GM12878 (cell line): Measurements from ENCODE around the gene IRX4. TPM values are rescaled to one million over a fixed set of nuclear protein-coding genes. Genes with fewer than 3 reads are reported as not detected.

Experiments
- ATAC-seq: fragments of 200-7000 bp; cut with Tn5 transposase; 3 replicates; pipeline ENCODE4 v1.9.1; 2020; ENCODE audit warnings: mild to moderate bottlenecking, moderate library complexity
- BruUV-seq: library from RNA; stranded (reverse); fragments of 400-500 nt; replicated peaks from 2 replicates; lab custom pipeline; 2021; lab: Mats Ljungman, UMichigan
- CTCF ChIA-PET: fragments of 300-600 bp; sonication (Branson Sonifier 250); formaldehyde crosslinking; extraction: SDS; loops from one replicate; lab custom pipeline; 2021; ENCODE audit warnings: inconsistent platforms; lab: Yijun Ruan, JAX
- POLR2A ChIA-PET: fragments of 350-600 bp; formaldehyde crosslinking; extraction: SDS; loops from one replicate; lab custom pipeline; 2021; ENCODE audit warnings: inconsistent platforms; lab: Charles Lee
- RAD21 ChIA-PET: fragments of 300-600 bp; sonication (Branson Sonifier 250); formaldehyde crosslinking; loops from one replicate; lab custom pipeline; 2023; ENCODE audit warnings: antibody characterized with exemption; ENCODE audit not compliant: unreplicated experiment; lab: Charles Lee
- SMC1A ChIA-PET: fragments of 300-600 bp; sonication (Branson Sonifier 250); formaldehyde crosslinking; loops from one replicate; lab custom pipeline; 2023; ENCODE audit not compliant: unreplicated experiment, uncharacterized antibody; lab: Charles Lee
- DNase-seq: peaks from one replicate; pipeline ENCODE4 v3.0.0-alpha.2; 2011; ENCODE audit warnings: low read depth, low spot score
- FAIRE-seq: peaks from 3 replicates; lab custom pipeline; 2011; peaks lifted over from hg19 to GRCh38; lab: Jason Lieb, UNC
- H2AFZ ChIP-seq: 2 replicates; pipeline ENCODE4 v1.6.0; 2011; ENCODE audit warnings: low read depth, low read length, control low read depth; ENCODE audit not compliant: control insufficient read depth
- H3K27ac ChIP-seq: 2 replicates; pipeline ENCODE4 v1.5.1; 2011; ENCODE audit warnings: control low read depth; ENCODE audit not compliant: control insufficient read depth, insufficient read depth
- H3K27me3 ChIP-seq, 2 experiments: replicated peaks in 1 of 2; 2 replicates each; pipeline versions ENCODE4 v1.6.0 to v1.6.1; 2011; ENCODE audit warnings: low read length in 1 of 2; ENCODE audit not compliant: control insufficient read depth in 2 of 2, insufficient read depth in 2 of 2
- H3K36me3 ChIP-seq, 2 experiments: 2 replicates each; pipeline ENCODE4 v1.5.1; 2011; ENCODE audit warnings: low read length in 1 of 2; ENCODE audit not compliant: control insufficient read depth in 2 of 2, insufficient read depth in 2 of 2
- H3K4me1 ChIP-seq: 2 replicates; pipeline ENCODE4 v1.6.1; 2011; ENCODE audit warnings: mild to moderate bottlenecking, low read length, moderate library complexity, mixed read lengths; ENCODE audit not compliant: control insufficient read depth, insufficient read depth
- H3K4me2 ChIP-seq: 2 replicates; pipeline ENCODE4 v1.6.0; 2011; ENCODE audit warnings: control low read depth; ENCODE audit not compliant: control insufficient read depth, insufficient read depth
- H3K4me3 ChIP-seq: fragments of 200-600 bp; sonication (generic); 2 replicates; pipeline ENCODE4 v1.5.1; 2016
- H3K79me2 ChIP-seq: 2 replicates; pipeline ENCODE4 v1.6.0; 2011; ENCODE audit warnings: low read length; ENCODE audit not compliant: control insufficient read depth, insufficient read depth
- H3K9ac ChIP-seq: 2 replicates; pipeline ENCODE4 v1.8.0; 2011; ENCODE audit warnings: low read length, control low read depth, mixed read lengths; ENCODE audit not compliant: control insufficient read depth, insufficient read depth
- H3K9me3 ChIP-seq: replicated peaks from 3 replicates; pipeline ENCODE4 v1.5.1; 2011; ENCODE audit warnings: mild to moderate bottlenecking, low read length; ENCODE audit not compliant: control insufficient read depth, insufficient read depth
- H4K20me1 ChIP-seq: 2 replicates; pipeline ENCODE4 v1.6.0; 2011; ENCODE audit not compliant: control insufficient read depth, insufficient read depth
- CBX3 ChIP-seq: fragments of 200-600 bp; sonication (generic); IDR thresholded peaks from 2 replicates; pipeline ENCODE4 v1.6.1; 2016; ENCODE audit warnings: low read depth, borderline replicate concordance
- CREB1 ChIP-seq: IDR thresholded peaks from 2 replicates; pipeline ENCODE4 v1.6.1; 2012; ENCODE audit warnings: low read depth, mild to moderate bottlenecking, inconsistent platforms
- LARP7 ChIP-seq: fragments of 450-650 bp; IDR thresholded peaks from 2 replicates; pipeline ENCODE4 v1.6.1; 2017; ENCODE audit warnings: mild to moderate bottlenecking
- MYC ChIP-seq: IDR thresholded peaks from 2 replicates; pipeline ENCODE4 v1.6.1; 2011; ENCODE audit warnings: mild to moderate bottlenecking, low read length, moderate library complexity, inconsistent platforms; ENCODE audit not compliant: insufficient read depth, insufficient replicate concordance, insufficient read length, severe bottlenecking
- PML ChIP-seq: IDR thresholded peaks from 2 replicates; pipeline ENCODE4 v1.6.1; 2012; ENCODE audit warnings: low read length, inconsistent platforms
- RBBP5 ChIP-seq: fragments of 200-600 bp; sonication (generic); conservative IDR thresholded peaks from 2 replicates; pipeline ENCODE4 v1.6.1; 2016
- RELA ChIP-seq: fragments of 450-650 bp; IDR thresholded peaks from 2 replicates; pipeline ENCODE4 v1.8.0; 2014; ENCODE audit warnings: borderline replicate concordance; ENCODE audit not compliant: partially characterized antibody
- SKIL ChIP-seq: fragments of 450-650 bp; IDR thresholded peaks from 2 replicates; pipeline ENCODE4 v1.6.1; 2017; ENCODE audit warnings: mild to moderate bottlenecking, low read depth, inconsistent platforms; ENCODE audit not compliant: poor library complexity, severe bottlenecking
- SMC3 ChIP-seq: IDR thresholded peaks from 2 replicates; pipeline ENCODE4 v1.6.1; 2011; ENCODE audit warnings: low read length, improper control_type of control experiment, borderline replicate concordance
- TARDBP ChIP-seq: IDR thresholded peaks from 2 replicates; pipeline ENCODE4 v1.6.1; 2016; ENCODE audit warnings: borderline replicate concordance
- USF2 ChIP-seq: IDR thresholded peaks from 2 replicates; pipeline ENCODE4 v1.6.1; 2011; ENCODE audit warnings: low read depth, low read length, improper control_type of control experiment, borderline replicate concordance
- ZNF217 ChIP-seq: fragments of 450-650 bp; IDR thresholded peaks from 2 replicates; pipeline ENCODE4 v1.6.1; 2017; ENCODE audit warnings: antibody characterized with exemption, mild to moderate bottlenecking
- WGBS: methylation state at CpG from one replicate; pipeline ENCODE4 v1.1.6; 2016; ENCODE audit warnings: low lambda C conversion rate; ENCODE audit not compliant: insufficient replicate concordance, insufficient coverage; ENCODE audit errors: missing lambda C conversion rate; 5-methylcytosine and 5-hydroxymethylcytosine counted together
- in situ Hi-C: fragments of 300-500 bp; cut with MboI; formaldehyde crosslinking; loops from 9 replicates; pipeline ENCODE4 v1.14.3; 2018; ENCODE audit warnings: mixed read lengths
- intact Hi-C: fragments of 100-400 bp; cut with micrococcal nuclease; formaldehyde crosslinking; loops from one replicate; pipeline ENCODE4 v1.14.2; 2022; ENCODE audit not compliant: unreplicated experiment
- polyA plus RNA-seq, 11 experiments: library from polyadenylated mRNA; depleted of rRNA in 4 of 11; unstranded in 6 of 11; stranded (reverse) in 5 of 11; fragments of >200 nt; fragmentation: Nextera tagmentation in 4 of 11; fragmentation: Illumina TruSeq in 1 of 11; extraction: Ambion mirVana in 4 of 11; extraction: Trizol in 1 of 11; gene quantifications; 1 replicate in 1 of 11; 2 replicates in 10 of 11; pipeline versions ENCODE4 v1.2.1 to v1.2.3, GENCODE V29; 2011 to 2016; ENCODE audit warnings: inconsistent platforms in 2 of 11, missing spikeins in 2 of 11, low read depth in 1 of 11
- total RNA-seq, 4 experiments: library from RNA; depleted of rRNA in 3 of 4; stranded (reverse); fragments of >200 nt in 3 of 4; fragmentation: Illumina TruSeq in 1 of 4; extraction: Trizol in 1 of 4; gene quantifications; 2 replicates each; pipeline versions ENCODE4 v1.2.1 to v1.2.3, GENCODE V29; 2013 to 2021
- TF ChIP-seq, protein P1 (sequence below): IDR thresholded peaks from 2 replicates; pipeline ENCODE4 v1.6.1; 2012; ENCODE audit warnings: low read depth, low read length, improper control_type of control experiment
- TF ChIP-seq, protein P2 (sequence below): fragments of 450-650 bp; IDR thresholded peaks from 2 replicates; pipeline ENCODE4 v1.6.1; 2014; ENCODE audit warnings: mild to moderate bottlenecking
- TF ChIP-seq, protein P3 (sequence below): fragments of 450-650 bp; IDR thresholded peaks from 2 replicates; pipeline ENCODE4 v1.6.1; 2017; ENCODE audit warnings: mild to moderate bottlenecking, moderate library complexity

IRX4 gene
- total and polyA plus RNA-seq, 10 of the 15 experiments (the other 5 are each of a cell fraction or from before 2014, with no cell fraction given) = not detected

- CTCF ChIA-PET = no interaction called here
- TF ChIP-seq PML (no peak), RBBP5 (no peak), MYC (no peak), SKIL (no peak), TARDBP (no peak), CBX3 (no peak), SMC3 (no peak), LARP7 (no peak), USF2 (no peak), ZNF217 (no peak), CREB1 (no peak), RELA (no peak)
- TF ChIP-seq, protein P1, sequence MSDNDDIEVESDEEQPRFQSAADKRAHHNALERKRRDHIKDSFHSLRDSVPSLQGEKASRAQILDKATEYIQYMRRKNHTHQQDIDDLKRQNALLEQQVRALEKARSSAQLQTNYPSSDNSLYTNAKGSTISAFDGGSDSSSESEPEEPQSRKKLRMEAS = no peak
- TF ChIP-seq, protein P2, sequence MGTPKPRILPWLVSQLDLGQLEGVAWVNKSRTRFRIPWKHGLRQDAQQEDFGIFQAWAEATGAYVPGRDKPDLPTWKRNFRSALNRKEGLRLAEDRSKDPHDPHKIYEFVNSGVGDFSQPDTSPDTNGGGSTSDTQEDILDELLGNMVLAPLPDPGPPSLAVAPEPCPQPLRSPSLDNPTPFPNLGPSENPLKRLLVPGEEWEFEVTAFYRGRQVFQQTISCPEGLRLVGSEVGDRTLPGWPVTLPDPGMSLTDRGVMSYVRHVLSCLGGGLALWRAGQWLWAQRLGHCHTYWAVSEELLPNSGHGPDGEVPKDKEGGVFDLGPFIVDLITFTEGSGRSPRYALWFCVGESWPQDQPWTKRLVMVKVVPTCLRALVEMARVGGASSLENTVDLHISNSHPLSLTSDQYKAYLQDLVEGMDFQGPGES = no peak
- TF ChIP-seq, protein P3, sequence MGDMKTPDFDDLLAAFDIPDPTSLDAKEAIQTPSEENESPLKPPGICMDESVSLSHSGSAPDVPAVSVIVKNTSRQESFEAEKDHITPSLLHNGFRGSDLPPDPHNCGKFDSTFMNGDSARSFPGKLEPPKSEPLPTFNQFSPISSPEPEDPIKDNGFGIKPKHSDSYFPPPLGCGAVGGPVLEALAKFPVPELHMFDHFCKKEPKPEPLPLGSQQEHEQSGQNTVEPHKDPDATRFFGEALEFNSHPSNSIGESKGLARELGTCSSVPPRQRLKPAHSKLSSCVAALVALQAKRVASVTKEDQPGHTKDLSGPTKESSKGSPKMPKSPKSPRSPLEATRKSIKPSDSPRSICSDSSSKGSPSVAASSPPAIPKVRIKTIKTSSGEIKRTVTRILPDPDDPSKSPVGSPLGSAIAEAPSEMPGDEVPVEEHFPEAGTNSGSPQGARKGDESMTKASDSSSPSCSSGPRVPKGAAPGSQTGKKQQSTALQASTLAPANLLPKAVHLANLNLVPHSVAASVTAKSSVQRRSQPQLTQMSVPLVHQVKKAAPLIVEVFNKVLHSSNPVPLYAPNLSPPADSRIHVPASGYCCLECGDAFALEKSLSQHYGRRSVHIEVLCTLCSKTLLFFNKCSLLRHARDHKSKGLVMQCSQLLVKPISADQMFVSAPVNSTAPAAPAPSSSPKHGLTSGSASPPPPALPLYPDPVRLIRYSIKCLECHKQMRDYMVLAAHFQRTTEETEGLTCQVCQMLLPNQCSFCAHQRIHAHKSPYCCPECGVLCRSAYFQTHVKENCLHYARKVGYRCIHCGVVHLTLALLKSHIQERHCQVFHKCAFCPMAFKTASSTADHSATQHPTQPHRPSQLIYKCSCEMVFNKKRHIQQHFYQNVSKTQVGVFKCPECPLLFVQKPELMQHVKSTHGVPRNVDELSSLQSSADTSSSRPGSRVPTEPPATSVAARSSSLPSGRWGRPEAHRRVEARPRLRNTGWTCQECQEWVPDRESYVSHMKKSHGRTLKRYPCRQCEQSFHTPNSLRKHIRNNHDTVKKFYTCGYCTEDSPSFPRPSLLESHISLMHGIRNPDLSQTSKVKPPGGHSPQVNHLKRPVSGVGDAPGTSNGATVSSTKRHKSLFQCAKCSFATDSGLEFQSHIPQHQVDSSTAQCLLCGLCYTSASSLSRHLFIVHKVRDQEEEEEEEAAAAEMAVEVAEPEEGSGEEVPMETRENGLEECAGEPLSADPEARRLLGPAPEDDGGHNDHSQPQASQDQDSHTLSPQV = no peak
Measured at GRCh38 chr5:1840071-1840547, 42.6 kb downstream of the IRX4 start.

More at GRCh38 chr5:1840071-1840547, 42.6 kb downstream of the IRX4 start:
- ChIA-PET RAD21 (no interaction called here), SMC1A (no interaction called here), POLR2A (no interaction called here)
- H3K4me1 ChIP-seq = no peaks in the 10 kb centered on the region
- H3K9me3 ChIP-seq = no peaks in the 10 kb centered on the region
- H3K9ac ChIP-seq = no peak overlapping the region
- H3K27ac ChIP-seq = no peak overlapping the region
- no peaks in the 10 kb centered on the region for H3K79me2 ChIP-seq
- no peak overlapping the region for H3K4me2 ChIP-seq
- in situ Hi-C loops = no loop called here
- no peaks in the 10 kb centered on the region for H4K20me1 ChIP-seq
- ATAC-seq (no peak), FAIRE-seq (no peak), DNase-seq (no peak)
- peaks cover 0 to 2% of the 10 kb centered on the region in 2 experiments; a peak in 2 of 4 replicates for H3K27me3 ChIP-seq
- 57% methylated on average over 20 of the region's 20 CpGs for WGBS
- no peaks in the 10 kb centered on the region for H3K36me3 ChIP-seq
- H2AFZ ChIP-seq = no peak overlapping the region
- intact Hi-C loops = no loop called here
- no TSS peak for BruUV-seq
- no peak overlapping the region for H3K4me3 ChIP-seq
